Measurements from ENCODE around the gene C1orf35. TPM values are rescaled to one million over a fixed set of nuclear protein-coding genes. Genes with fewer than 3 reads are reported as not detected.

Gene C1orf35
- total and polyA plus RNA-seq, 2 experiments from 2014 or later, result 14.0 to 67.6 TPM

- H4K20me1 ChIP-seq (replicated peaks; ENCODE audit: insufficient read depth), result peaks cover 82% of the 10 kb centered on the region
- no peak overlapping the region for H3K4me3 ChIP-seq
- Mint-ChIP-seq H3K36me3 (ENCODE audit: low read depth) (peaks cover 53% of the 10 kb centered on the region), H3K4me1 (peaks cover 21% of the 10 kb centered on the region), H3K27me3 (ENCODE audit: insufficient read depth, low read depth, poor library complexity) (peaks cover 9% of the 10 kb centered on the region), H3K9me3 (peaks cover 11% of the 10 kb centered on the region), H3K4me3 (no peak overlapping the region), H3K27ac (no peak overlapping the region)
- TF ChIP-seq JUNB (IDR thresholded peaks at IDR 0.05; ENCODE audit: unreplicated experiment) (no peak), ZNF462 (CRISPR knock-in tag; IDR thresholded peaks at IDR 0.05) (no peak), STAT1 (IDR thresholded peaks at IDR 0.05; ENCODE audit: unreplicated experiment) (no peak), ZNF331 (CRISPR knock-in tag; IDR thresholded peaks at IDR 0.05; ENCODE audit: low read depth) (no peak), POLR2AphosphoS5 (IDR thresholded peaks at IDR 0.05; ENCODE audit: low read depth) (no peak)
- no peak for ATAC-seq
- DNase-seq (ENCODE audit: low spot score), result no peak
- no peaks in the 10 kb centered on the region for H3K36me3 ChIP-seq (ENCODE audit: insufficient read depth)
- no peaks in the 10 kb centered on the region; the same call in 1 of the 2 replicates for H3K4me1 ChIP-seq (ENCODE audit: insufficient read depth)
- no peaks in the 10 kb centered on the region for H3K27me3 ChIP-seq (ENCODE audit: insufficient read depth)
- H3F3A ChIP-seq (replicated peaks; ENCODE audit: low read depth), result no peaks in the 10 kb centered on the region
- no peak overlapping the region for H3K4me2 ChIP-seq
- peaks cover 86% of the 10 kb centered on the region for H3K79me2 ChIP-seq (replicated peaks; ENCODE audit: insufficient read depth)
- H3K9me2 ChIP-seq (ENCODE audit: insufficient read depth), result no peaks in the 10 kb centered on the region
- no peak overlapping the region for H3K27ac ChIP-seq (ENCODE audit: low read depth)
- no peak overlapping the region for H2AFZ ChIP-seq
Measured at GRCh38 chr1:228093050-228093906, 9.8 kb downstream of the C1orf35 start.
